NCI-H2227 (cell line): ENCODE results near the gene ZDHHC5.
"Not testable (repeated sequence)": the region's sequence is repeated elsewhere in the genome, so short reads cannot be mapped to it uniquely, and the experiment has no call there.

Experiments
- DNase-seq: peaks from one replicate; lab custom pipeline; 2025; ENCODE audit not compliant: unreplicated experiment; lab: John Stamatoyannopoulos, UW

Gene ZDHHC5

GRCh38 chr11:57644748-57645688, 22.9 kb upstream of the ZDHHC5 start:
- DNase-seq = peak; percentile 90

GRCh38 chr11:57645689-57646085, 22.2 kb upstream of the ZDHHC5 start:
- DNase-seq = no peak

GRCh38 chr11:57646194-57646798, 21.6 kb upstream of the ZDHHC5 start:
- no peak for DNase-seq

- peak; percentile 15 for DNase-seq
Measured at GRCh38 chr11:57646799-57647303, 21.1 kb upstream of the ZDHHC5 start.

DNA sequence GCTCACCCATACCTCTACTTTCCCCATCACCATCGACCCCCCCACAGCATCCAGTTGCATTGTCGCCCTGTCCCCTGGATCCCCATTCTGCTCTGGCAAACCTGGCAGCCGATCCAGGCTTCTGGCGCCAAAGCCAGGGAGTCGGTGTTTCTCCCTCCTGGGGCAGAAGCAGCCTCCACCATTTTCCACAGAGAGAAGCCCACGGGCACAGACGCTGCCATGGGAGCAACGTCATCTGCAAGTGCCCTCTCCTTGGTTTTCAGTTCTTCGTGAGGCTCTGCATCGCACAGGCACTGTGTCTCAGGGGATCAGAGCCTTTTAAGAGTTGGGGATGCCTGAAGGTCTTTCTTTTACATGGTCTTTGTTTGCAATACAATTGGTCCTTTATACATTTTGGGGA, 20.5 kb upstream of the ZDHHC5 start:
- peak; percentile 27 for DNase-seq

GRCh38 chr11:57647960-57648800, 19.7 kb upstream of the ZDHHC5 start:
- DNase-seq = peak; percentile 52

- DNase-seq = peak; percentile 60
Measured at GRCh38 chr11:57648801-57649735, 18.8 kb upstream of the ZDHHC5 start.

DNA sequence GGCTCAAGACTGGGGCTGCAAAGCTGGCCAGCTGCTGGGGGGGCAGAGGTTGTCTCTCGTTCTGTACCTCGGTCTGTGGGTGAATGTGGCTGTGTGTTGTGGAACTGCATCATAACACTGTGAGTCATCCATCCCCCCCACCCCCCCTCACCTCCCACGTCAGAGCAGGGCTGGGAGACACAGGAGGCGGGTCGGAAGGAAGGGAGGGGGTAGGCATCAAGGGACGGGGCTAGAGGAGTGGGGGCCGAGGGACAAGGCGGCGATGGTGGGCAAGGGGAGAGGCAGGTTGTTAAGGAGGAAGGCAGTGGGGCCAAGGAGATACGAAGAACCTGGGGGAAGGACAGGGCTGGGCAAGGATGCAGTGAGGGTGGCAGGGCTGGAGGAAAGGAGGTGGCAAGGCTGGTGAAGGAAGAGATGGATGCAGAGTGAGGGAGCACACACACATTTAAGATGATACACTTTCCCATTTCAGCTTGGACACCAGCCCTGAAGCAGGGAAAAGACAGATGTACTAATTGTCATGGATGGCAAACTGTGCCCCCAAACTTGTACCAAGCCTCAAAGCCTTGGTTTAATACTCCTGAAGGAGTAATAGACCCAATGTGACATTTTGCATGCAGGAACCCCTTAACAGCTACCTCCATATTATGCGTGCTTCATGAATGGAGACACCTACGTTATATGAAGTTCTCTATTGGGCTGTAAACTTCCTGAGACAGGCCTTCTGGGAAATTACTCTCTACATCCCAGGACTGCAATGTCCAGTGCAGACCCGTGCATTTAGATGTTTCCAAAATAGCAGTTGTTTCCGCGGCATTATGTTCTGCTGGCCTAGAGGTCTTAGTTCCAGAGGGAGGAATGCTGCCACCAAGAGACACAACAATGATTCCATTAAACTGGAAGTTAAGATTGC, 17.8 kb upstream of the ZDHHC5 start, which contains the start of gene YPEL4:
Gene YPEL4 (minus strand): TSS at position 87 of the 913 bp plus-strand sequence. CDS start 2,805 bp downstream, outside the sequence.
- DNase-seq = peak; percentile 81

DNA sequence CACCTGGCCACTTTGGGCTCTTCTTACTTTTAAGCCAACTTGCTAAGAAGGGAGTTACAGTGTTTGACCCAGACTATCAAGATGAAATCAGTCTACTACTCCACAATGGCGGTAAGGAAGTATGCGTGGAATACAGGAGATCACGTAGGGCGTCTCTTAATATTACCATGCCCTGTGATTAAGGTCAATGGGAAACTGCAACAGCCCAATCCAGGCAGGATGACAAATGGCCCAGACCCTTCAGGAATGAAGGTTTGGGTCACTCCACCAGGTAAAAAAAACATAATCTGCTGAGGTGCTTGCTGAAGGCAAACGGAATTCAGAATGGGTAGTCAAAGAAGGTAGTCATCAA, 17.2 kb upstream of the ZDHHC5 start:
- no peak for DNase-seq

GRCh38 chr11:57651408-57651807, 16.5 kb upstream of the ZDHHC5 start:
- DNase-seq = no peak

- not testable (repeated sequence) for DNase-seq
Measured at GRCh38 chr11:57652230-57652629, 15.7 kb upstream of the ZDHHC5 start.

GRCh38 chr11:57652662-57653061, 15.3 kb upstream of the ZDHHC5 start:
- no peak for DNase-seq

GRCh38 chr11:57653163-57653562, 14.8 kb upstream of the ZDHHC5 start:
- DNase-seq = no peak

DNA sequence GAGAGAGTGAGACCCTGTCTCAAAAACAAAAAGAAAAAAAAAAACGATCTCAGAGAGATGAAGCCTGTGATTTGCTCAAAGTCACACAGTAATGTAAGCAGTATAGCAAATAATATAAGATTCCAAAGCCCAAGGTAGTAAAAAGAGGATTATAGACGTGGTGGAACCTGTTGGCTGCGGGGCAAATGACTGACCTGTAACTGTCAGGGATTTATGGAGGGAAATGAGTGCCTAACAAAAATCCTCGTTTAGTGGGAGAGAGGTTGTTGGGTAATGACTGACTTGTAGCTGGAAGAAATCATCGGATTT, 11.1 kb upstream of the ZDHHC5 start:
- no peak for DNase-seq

GRCh38 chr11:57657194-57658022, 10.5 kb upstream of the ZDHHC5 start, which contains the start of gene CLP1:
Gene CLP1 (plus strand): TSS chr11:57657762. CDS start chr11:57659477, 1,715 bp downstream.
- DNase-seq = peak; percentile 99

- DNase-seq = no peak
Measured at GRCh38 chr11:57658023-57658361, 9.9 kb upstream of the ZDHHC5 start.

- DNase-seq = no peak
Measured at GRCh38 chr11:57659669-57660068, 8.2 kb upstream of the ZDHHC5 start.

- no peak for DNase-seq
Measured at GRCh38 chr11:57662893-57663292, 5.0 kb upstream of the ZDHHC5 start.
